Liver (tissue), 9 donors: ENCODE data around the gene LYSMD1. TPM values are rescaled to one million over a fixed set of nuclear protein-coding genes. Genes with fewer than 3 reads are reported as not detected.

Experiments used
- DNase-seq: peaks from one replicate; pipeline ENCODE4 v3.0.0-alpha.2; 2017; ENCODE audit warnings: low spot score
- H3K27ac ChIP-seq, 2 donors: one replicate each; pipeline ENCODE4 v1.7.0; 2013; ENCODE audit warnings: inconsistent platforms in 2 of 2, low read length in 2 of 2, control low read depth in 1 of 2, low read depth in 1 of 2, mild to moderate bottlenecking in 1 of 2
- H3K27me3 ChIP-seq, 4 donors: one replicate each; pipeline versions ENCODE4 v1.6.1 to v1.7.0; 2013; ENCODE audit warnings: low read length in 3 of 4, inconsistent platforms in 1 of 4, mild to moderate bottlenecking in 1 of 4, moderate library complexity in 1 of 4; ENCODE audit not compliant: control insufficient read depth in 4 of 4, insufficient read depth in 4 of 4
- H3K36me3 ChIP-seq, 4 donors: one replicate each; pipeline versions ENCODE4 v1.6.1 to v1.7.0; 2013; ENCODE audit warnings: low read length in 3 of 4, mild to moderate bottlenecking in 3 of 4, low read depth in 1 of 4, moderate library complexity in 1 of 4; ENCODE audit not compliant: control insufficient read depth in 4 of 4, insufficient read depth in 3 of 4
- H3K4me1 ChIP-seq, 4 donors: one replicate each; pipeline versions ENCODE4 v1.6.1 to v1.7.0; 2013; ENCODE audit warnings: low read length in 3 of 4, mild to moderate bottlenecking in 3 of 4, moderate library complexity in 1 of 4; ENCODE audit not compliant: control insufficient read depth in 4 of 4, insufficient read depth in 4 of 4
- H3K4me3 ChIP-seq, 3 donors: one replicate each; pipeline versions ENCODE4 v1.6.1 to v1.7.0; 2013; ENCODE audit warnings: low read length in 3 of 3, control low read depth in 1 of 3, low read depth in 1 of 3, mild to moderate bottlenecking in 1 of 3
- H3K9ac ChIP-seq, 2 donors: one replicate each; pipeline ENCODE4 v1.7.0; 2013; ENCODE audit warnings: low read length in 2 of 2, mild to moderate bottlenecking in 2 of 2, moderate library complexity in 2 of 2, control low read depth in 1 of 2, low read depth in 1 of 2
- H3K9me3 ChIP-seq, 4 donors: one replicate each; pipeline versions ENCODE4 v1.6.1 to v1.7.0; 2013; ENCODE audit warnings: low read length in 3 of 4; ENCODE audit not compliant: control insufficient read depth in 4 of 4
- CTCF ChIP-seq: fragments of 150-350 bp; IDR thresholded peaks from 2 replicates; pipeline ENCODE4 v1.5.1; 2017; ENCODE audit warnings: improper control_type of control experiment, low read depth, low read length; ENCODE audit not compliant: missing input control
- EGR1 ChIP-seq, 2 donors: IDR thresholded peaks; 2 replicates each; pipeline ENCODE4 v1.6.1; 2016 to 2018; ENCODE audit warnings: antibody characterized with exemption in 2 of 2, low read depth in 2 of 2
- FOXA2 ChIP-seq: IDR thresholded peaks from 2 replicates; pipeline ENCODE4 v1.6.1; 2016; ENCODE audit warnings: antibody characterized with exemption
- HNF4G ChIP-seq: IDR thresholded peaks from 2 replicates; pipeline ENCODE4 v1.6.1; 2016; ENCODE audit warnings: antibody characterized with exemption
- NR2F2 ChIP-seq: IDR thresholded peaks from 2 replicates; pipeline ENCODE4 v1.6.1; 2016; ENCODE audit warnings: antibody characterized with exemption
- RXRA ChIP-seq, 2 donors: IDR thresholded peaks; 2 replicates each; pipeline ENCODE4 v1.6.1; 2017 to 2018; ENCODE audit warnings: antibody characterized with exemption in 2 of 2, mild to moderate bottlenecking in 1 of 2
- SP1 ChIP-seq: IDR thresholded peaks from 2 replicates; pipeline ENCODE4 v1.6.1; 2018; ENCODE audit warnings: antibody characterized with exemption, mild to moderate bottlenecking
- TAF1 ChIP-seq: conservative IDR thresholded peaks from 2 replicates; pipeline ENCODE4 v1.6.1; 2016; ENCODE audit warnings: antibody characterized with exemption, mild to moderate bottlenecking
- YY1 ChIP-seq: IDR thresholded peaks from 2 replicates; pipeline ENCODE4 v1.6.1; 2016; ENCODE audit warnings: antibody characterized with exemption, mild to moderate bottlenecking
- ZBTB33 ChIP-seq: IDR thresholded peaks from 2 replicates; pipeline ENCODE4 v1.6.1; 2016; ENCODE audit warnings: antibody characterized with exemption
- WGBS: extraction: QIAGEN DNeasy Blood & Tissue Kit; methylation state at CpG from one replicate; pipeline ENCODE4 v1.1.7; 2013; 5-methylcytosine and 5-hydroxymethylcytosine counted together
- polyA plus RNA-seq, 2 donors: library from polyadenylated mRNA; stranded (reverse) in 1 of 2; unstranded in 1 of 2; fragments of 200-250 nt in 1 of 2; fragments of >200 nt in 1 of 2; fragmentation: Nextera tagmentation in 1 of 2; extraction: Ambion mirVana in 1 of 2; gene quantifications; one replicate each; pipeline versions ENCODE4 v1.2.1 to v1.2.3, GENCODE V29; 2013 to 2015
- total RNA-seq, 2 donors: library from RNA; depleted of rRNA; stranded (reverse); fragments of >200 nt; gene quantifications; one replicate each; pipeline ENCODE4 v1.2.3, GENCODE V29; 2014
- TF ChIP-seq, protein P1 (sequence below): IDR thresholded peaks from 2 replicates; pipeline ENCODE4 v1.6.1; 2016; ENCODE audit warnings: antibody characterized with exemption
- TF ChIP-seq, protein P2 (sequence below): IDR thresholded peaks from 2 replicates; pipeline ENCODE4 v1.6.1; 2016; ENCODE audit warnings: antibody characterized with exemption, mild to moderate bottlenecking
- donor health status: healthy.
- donor health status: healthy.
- donor health status: healthy.
- donor health status: healthy.
- donor health status: healthy.

Gene LYSMD1
- total and polyA plus RNA-seq, 4 donors, result 2.8 to 5.3 (median 3.9) TPM

DNA sequence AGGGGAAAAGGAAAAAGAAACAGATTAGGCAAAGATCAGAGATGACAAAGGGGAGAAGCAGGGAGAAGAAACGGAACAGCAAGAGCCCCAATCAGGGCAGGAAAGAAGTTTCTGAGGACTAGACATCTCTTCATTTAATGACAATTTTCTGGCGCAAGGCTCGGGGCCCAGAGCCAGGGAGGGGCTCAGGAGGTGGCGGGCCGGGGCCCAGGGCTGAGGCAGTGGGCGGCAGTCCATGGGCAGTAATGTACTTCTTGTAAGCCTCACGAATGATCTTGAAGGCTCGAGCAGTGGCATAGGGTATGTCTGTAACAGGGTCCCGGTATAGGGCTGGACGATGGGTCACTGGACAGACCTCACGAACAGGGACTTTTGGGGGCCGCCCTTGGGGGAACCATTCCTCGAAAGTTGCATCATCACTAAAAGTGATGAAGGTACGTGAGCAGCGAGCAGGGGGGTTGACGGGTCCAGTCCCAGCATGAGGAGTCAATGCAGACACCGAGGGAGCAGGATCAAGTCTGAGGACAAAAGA, 10.9 kb upstream of the LYSMD1 start:
- Histone ChIP-seq H3K4me3 (no peak overlapping the region), H3K27me3 (no peaks in the 10 kb centered on the region), H3K9me3 (no peaks in the 10 kb centered on the region), H3K36me3 (peaks cover 7 to 61% (median 34%) of the 10 kb centered on the region in 4 donors), H3K4me1 (no peaks in the 10 kb centered on the region), H3K27ac (no peak overlapping the region), H3K9ac (no peak overlapping the region)
- TF ChIP-seq FOXA2 (no peak), TAF1 (no peak), RXRA (IDR thresholded peaks at IDR 0.05) (no peak)
- TF ChIP-seq, protein P1, sequence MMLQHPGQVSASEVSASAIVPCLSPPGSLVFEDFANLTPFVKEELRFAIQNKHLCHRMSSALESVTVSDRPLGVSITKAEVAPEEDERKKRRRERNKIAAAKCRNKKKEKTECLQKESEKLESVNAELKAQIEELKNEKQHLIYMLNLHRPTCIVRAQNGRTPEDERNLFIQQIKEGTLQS, result no peak
- no peak for DNase-seq
- 96% methylated on average over 17 of the region's 17 CpGs for WGBS

GRCh38 chr1:151175863-151176262, 10.2 kb upstream of the LYSMD1 start, which contains the start of gene TMOD4:
TSS of gene TMOD4 (minus strand) at chr1:151175981. CDS start at chr1:151174875, 1,106 bp downstream.
- Histone ChIP-seq H3K27me3 (no peaks in the 10 kb centered on the region), H3K27ac (no peak within 1 kb of the TSS), H3K9me3 (no peaks in the 10 kb centered on the region), H3K4me3 (no peak within 1 kb of the TSS), H3K9ac (no peak within 1 kb of the TSS), H3K36me3 (peaks cover 7 to 62% (median 29%) of the 10 kb centered on the region in 4 donors), H3K4me1 (no peaks in the 10 kb centered on the region)
- WGBS, result 72% methylated on average over 4 of the region's 4 CpGs
- DNase-seq, result no peak
- no peak for TF ChIP-seq FOXA2
- peak; percentile 35 for TF ChIP-seq CTCF

DNA sequence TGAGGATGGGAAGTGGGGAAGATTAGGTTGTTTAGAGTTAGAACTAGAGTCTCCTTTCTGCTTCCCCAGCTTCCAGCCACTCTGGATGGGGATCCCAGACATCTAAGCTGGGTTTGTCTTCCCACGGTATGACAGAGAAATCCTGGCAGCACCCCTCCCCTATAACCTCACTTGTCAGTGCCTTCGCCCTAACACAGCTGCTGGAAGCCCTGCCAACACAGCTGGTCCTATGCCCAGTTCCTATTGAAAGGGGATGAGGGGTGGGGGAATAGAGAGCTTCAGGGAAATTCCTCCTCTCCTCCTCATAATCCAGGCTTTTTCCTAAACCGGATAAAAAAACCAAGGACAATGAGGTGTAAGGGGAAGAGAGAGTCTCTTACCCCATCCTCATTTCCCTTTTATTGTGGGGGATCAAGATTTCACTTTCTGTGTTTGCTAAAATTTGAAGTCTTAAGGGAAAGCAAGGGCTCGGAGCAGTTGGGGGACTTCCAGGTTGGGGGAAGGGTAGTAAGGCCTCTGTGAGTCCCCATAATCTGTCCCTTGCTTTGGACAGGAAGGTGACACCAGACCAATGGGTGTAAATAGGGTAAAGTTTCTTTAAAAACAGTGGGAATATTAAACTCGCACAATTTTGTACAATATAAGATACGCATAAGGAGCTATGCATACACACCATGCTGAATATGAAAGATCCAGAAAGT, 9.5 kb upstream of the LYSMD1 start:
- no peaks in the 10 kb centered on the region for H3K4me1 ChIP-seq
- TF ChIP-seq CTCF (no peak), SP1 (no peak), HNF4G (no peak), EGR1 (IDR thresholded peaks at IDR 0.05; ENCODE audit: low read depth in 2 of 2) (no peak), ZBTB33 (no peak), FOXA2 (no peak), NR2F2 (no peak), YY1 (no peak)
- TF ChIP-seq, protein P1, result no peak
- TF ChIP-seq, protein P2, sequence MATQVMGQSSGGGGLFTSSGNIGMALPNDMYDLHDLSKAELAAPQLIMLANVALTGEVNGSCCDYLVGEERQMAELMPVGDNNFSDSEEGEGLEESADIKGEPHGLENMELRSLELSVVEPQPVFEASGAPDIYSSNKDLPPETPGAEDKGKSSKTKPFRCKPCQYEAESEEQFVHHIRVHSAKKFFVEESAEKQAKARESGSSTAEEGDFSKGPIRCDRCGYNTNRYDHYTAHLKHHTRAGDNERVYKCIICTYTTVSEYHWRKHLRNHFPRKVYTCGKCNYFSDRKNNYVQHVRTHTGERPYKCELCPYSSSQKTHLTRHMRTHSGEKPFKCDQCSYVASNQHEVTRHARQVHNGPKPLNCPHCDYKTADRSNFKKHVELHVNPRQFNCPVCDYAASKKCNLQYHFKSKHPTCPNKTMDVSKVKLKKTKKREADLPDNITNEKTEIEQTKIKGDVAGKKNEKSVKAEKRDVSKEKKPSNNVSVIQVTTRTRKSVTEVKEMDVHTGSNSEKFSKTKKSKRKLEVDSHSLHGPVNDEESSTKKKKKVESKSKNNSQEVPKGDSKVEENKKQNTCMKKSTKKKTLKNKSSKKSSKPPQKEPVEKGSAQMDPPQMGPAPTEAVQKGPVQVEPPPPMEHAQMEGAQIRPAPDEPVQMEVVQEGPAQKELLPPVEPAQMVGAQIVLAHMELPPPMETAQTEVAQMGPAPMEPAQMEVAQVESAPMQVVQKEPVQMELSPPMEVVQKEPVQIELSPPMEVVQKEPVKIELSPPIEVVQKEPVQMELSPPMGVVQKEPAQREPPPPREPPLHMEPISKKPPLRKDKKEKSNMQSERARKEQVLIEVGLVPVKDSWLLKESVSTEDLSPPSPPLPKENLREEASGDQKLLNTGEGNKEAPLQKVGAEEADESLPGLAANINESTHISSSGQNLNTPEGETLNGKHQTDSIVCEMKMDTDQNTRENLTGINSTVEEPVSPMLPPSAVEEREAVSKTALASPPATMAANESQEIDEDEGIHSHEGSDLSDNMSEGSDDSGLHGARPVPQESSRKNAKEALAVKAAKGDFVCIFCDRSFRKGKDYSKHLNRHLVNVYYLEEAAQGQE, result no peak
- H3K9ac ChIP-seq, result no peak overlapping the region
- WGBS, result 84% methylated on average over 6 of the region's 6 CpGs
- no peak overlapping the region for H3K27ac ChIP-seq
- peaks cover 7 to 60% (median 26%) of the 10 kb centered on the region in 4 donors for H3K36me3 ChIP-seq
- no peaks in the 10 kb centered on the region for H3K9me3 ChIP-seq
- no peak overlapping the region for H3K4me3 ChIP-seq
- no peak for DNase-seq
- H3K27me3 ChIP-seq, result no peaks in the 10 kb centered on the region
